Endothelial cell of umbilical vein (primary cell): Measurements from ENCODE around the gene CACNG8. TPM values are rescaled to one million over a fixed set of nuclear protein-coding genes. Genes with fewer than 3 reads are reported as not detected.

ENCODE experiments used
- BruUV-seq: library from RNA; stranded (reverse); fragments of 400-500 nt; replicated peaks from 2 replicates; lab custom pipeline; 2021; lab: Mats Ljungman, UMichigan
- CTCF ChIA-PET: fragments of 300-600, 350-600 bp; sonication (Branson Sonifier 250); formaldehyde crosslinking; loops from one replicate; lab custom pipeline; 2021; ENCODE audit warnings: antibody characterized with exemption, inconsistent platforms; lab: Charles Lee
- POLR2A ChIA-PET: fragments of 300-600, 350-600 bp; sonication (Branson Sonifier 250); formaldehyde crosslinking; loops from one replicate; lab custom pipeline; 2021; ENCODE audit warnings: antibody characterized with exemption, inconsistent platforms; lab: Charles Lee
- DNase-seq: peaks from one replicate; pipeline ENCODE4 v3.0.0-alpha.2; 2011; ENCODE audit warnings: low read depth, low spot score
- FAIRE-seq: peaks from 2 replicates; lab custom pipeline; 2011; peaks lifted over from hg19 to GRCh38; lab: Jason Lieb, UNC
- H2AFZ ChIP-seq: 2 replicates; pipeline ENCODE4 v1.6.0; 2012; ENCODE audit warnings: low read depth, low read length, control low read depth, inconsistent platforms
- H3K27ac ChIP-seq: 2 replicates; pipeline ENCODE4 v1.5.1; 2011; ENCODE audit warnings: low read depth, mild to moderate bottlenecking, control low read depth, low read length, moderate library complexity; ENCODE audit not compliant: insufficient read depth
- H3K27me3 ChIP-seq, 2 experiments: 2 replicates each; pipeline versions ENCODE4 v1.6.0 to v1.6.1; 2011; ENCODE audit warnings: low read length in 2 of 2, mixed read lengths in 1 of 2; ENCODE audit not compliant: control insufficient read depth in 2 of 2, insufficient read depth in 2 of 2
- H3K36me3 ChIP-seq, 2 experiments: 2 replicates in 1 of 2; 3 replicates in 1 of 2; pipeline ENCODE4 v1.5.1; 2011; ENCODE audit warnings: low read length in 2 of 2, mild to moderate bottlenecking in 1 of 2, moderate library complexity in 1 of 2; ENCODE audit not compliant: control insufficient read depth in 2 of 2, insufficient read depth in 2 of 2; ENCODE audit errors: extremely low read depth in 1 of 2
- H3K4me1 ChIP-seq: 3 replicates; pipeline ENCODE4 v1.5.1; 2011; ENCODE audit warnings: mild to moderate bottlenecking, low read length; ENCODE audit not compliant: control insufficient read depth, insufficient read depth; ENCODE audit errors: extremely low read depth
- H3K4me2 ChIP-seq: 2 replicates; pipeline ENCODE4 v1.6.1; 2011; ENCODE audit warnings: low read length, control low read depth, mixed read lengths; ENCODE audit not compliant: insufficient read depth
- H3K4me3 ChIP-seq, 3 experiments: fragments of 200-600 bp in 1 of 3; sonication (generic), shearing (Covaris generic) in 1 of 3; replicated peaks in 1 of 3; 2 replicates each; pipeline ENCODE4 v1.5.1; 2011 to 2016; ENCODE audit warnings: control low read depth in 3 of 3, low read length in 3 of 3, mild to moderate bottlenecking in 2 of 3, inconsistent platforms in 1 of 3, low read depth in 1 of 3, moderate library complexity in 1 of 3; ENCODE audit not compliant: insufficient read depth in 1 of 3
- H3K79me2 ChIP-seq: 2 replicates; pipeline ENCODE4 v1.6.0; 2012; ENCODE audit warnings: low read length, inconsistent platforms; ENCODE audit not compliant: control insufficient read depth, insufficient read depth
- H3K9ac ChIP-seq: replicated peaks from 2 replicates; pipeline ENCODE3; 2011; ENCODE audit warnings: low read length, control low read depth; ENCODE audit not compliant: insufficient read depth; ENCODE audit errors: extremely low read depth
- H3K9me1 ChIP-seq: replicated peaks from 3 replicates; pipeline ENCODE4 v1.6.0; 2011; ENCODE audit warnings: mild to moderate bottlenecking, low read length; ENCODE audit not compliant: control insufficient read depth, insufficient read depth; ENCODE audit errors: extremely low read depth
- H3K9me3 ChIP-seq: replicated peaks from 2 replicates; pipeline ENCODE4 v1.5.1; 2012; ENCODE audit warnings: low read length, inconsistent platforms; ENCODE audit not compliant: control insufficient read depth, insufficient read depth
- H4K20me1 ChIP-seq: replicated peaks from 2 replicates; pipeline ENCODE3; 2011; ENCODE audit warnings: mild to moderate bottlenecking, low read length; ENCODE audit not compliant: control insufficient read depth, insufficient read depth; ENCODE audit errors: extremely low read depth
- EZH2 ChIP-seq: IDR thresholded peaks from 2 replicates; pipeline ENCODE4 v1.6.1; 2012; ENCODE audit warnings: borderline replicate concordance, low read depth, mild to moderate bottlenecking, moderate library complexity, low read length, inconsistent platforms; ENCODE audit not compliant: severe bottlenecking
- FOS ChIP-seq: IDR thresholded peaks from 2 replicates; pipeline ENCODE4 v1.6.1; 2011; ENCODE audit warnings: mild to moderate bottlenecking, low read length, moderate library complexity, borderline replicate concordance; ENCODE audit not compliant: insufficient read depth
- GATA2 ChIP-seq: IDR thresholded peaks from 2 replicates; pipeline ENCODE4 v1.7.0; 2011; ENCODE audit warnings: low read depth, mild to moderate bottlenecking, moderate library complexity, mixed read lengths, low read length; ENCODE audit not compliant: insufficient read length, insufficient read depth
- JUN ChIP-seq: IDR thresholded peaks from 2 replicates; pipeline ENCODE4 v1.6.1; 2011; ENCODE audit warnings: borderline replicate concordance, low read depth; ENCODE audit not compliant: insufficient read length, insufficient read depth
- MAX ChIP-seq: IDR thresholded peaks from 2 replicates; pipeline ENCODE4 v1.6.1; 2011; ENCODE audit not compliant: insufficient read depth, insufficient read length
- MYC ChIP-seq: IDR thresholded peaks from one replicate; pipeline ENCODE4 v1.6.1; 2011; ENCODE audit warnings: mild to moderate bottlenecking, low read depth, low read length
- POLR2A ChIP-seq: IDR thresholded peaks from 2 replicates; pipeline ENCODE4 v1.6.1; 2012; ENCODE audit warnings: low read depth, mild to moderate bottlenecking, control low read depth, low read length
- POLR2AphosphoS5 ChIP-seq: IDR thresholded peaks from 2 replicates; pipeline ENCODE4 v1.6.1; 2012; ENCODE audit warnings: low read depth, mild to moderate bottlenecking, control low read depth, low read length, moderate library complexity; ENCODE audit not compliant: insufficient read depth
- dilution Hi-C: fragments of 300-500 bp; cut with MboI; formaldehyde crosslinking; loops from one replicate; pipeline ENCODE4 v1.15.0; 2019; ENCODE audit warnings: low sequenced_read_pairs; ENCODE audit not compliant: extremely low pct_ligation_motif_present
- intact Hi-C: fragments of 100-400 bp; cut with micrococcal nuclease; formaldehyde crosslinking; loops from one replicate; pipeline ENCODE4 v1.10.0; 2022
- polyA plus RNA-seq, 4 experiments: library from polyadenylated mRNA; depleted of rRNA in 3 of 4; stranded (reverse) in 3 of 4; unstranded in 1 of 4; fragments of >200 nt; gene quantifications; 2 replicates each; pipeline versions ENCODE4 v1.2.1 to v1.2.3, GENCODE V29; 2011 to 2012; ENCODE audit warnings: missing spikeins in 1 of 4
- total RNA-seq: library from RNA; stranded (reverse); gene quantifications from 2 replicates; pipeline ENCODE4 v1.2.3, GENCODE V29; 2021
- TF ChIP-seq, protein P1 (sequence below), 2 donors: IDR thresholded peaks; 1 replicate in 1 of 2; 2 replicates in 1 of 2; pipeline ENCODE4 v1.5.1; 2011; ENCODE audit warnings: low read length in 2 of 2, mild to moderate bottlenecking in 2 of 2, moderate library complexity in 2 of 2, control low read depth in 1 of 2, inconsistent platforms in 1 of 2, low read depth in 1 of 2; ENCODE audit not compliant: insufficient read depth in 1 of 2; ENCODE audit errors: extremely low read depth in 1 of 2

The CACNG8 gene
- total and polyA plus RNA-seq, 2 donors (not counting 3 experiments of a cell fraction or from before 2014, with no cell fraction given), result 0.18 to 1.7 TPM

- no peak for FAIRE-seq
- no peaks in the 10 kb centered on the region for H3K79me2 ChIP-seq
- H3K27ac ChIP-seq, result no peak overlapping the region
- H3K27me3 ChIP-seq, result peaks cover 3 to 9% of the 10 kb centered on the region in 2 experiments
- no peaks in the 10 kb centered on the region for H3K9me3 ChIP-seq
- H3K9me1 ChIP-seq, result no peaks in the 10 kb centered on the region
- H3K4me2 ChIP-seq, result no peak overlapping the region
- no peak overlapping the region for H3K9ac ChIP-seq
- no peaks in the 10 kb centered on the region for H4K20me1 ChIP-seq
- TF ChIP-seq FOS (no peak), POLR2A (no peak), GATA2 (no peak), JUN (no peak), POLR2AphosphoS5 (no peak), MYC (no peak), EZH2 (no peak), MAX (no peak)
- TF ChIP-seq, protein P1, sequence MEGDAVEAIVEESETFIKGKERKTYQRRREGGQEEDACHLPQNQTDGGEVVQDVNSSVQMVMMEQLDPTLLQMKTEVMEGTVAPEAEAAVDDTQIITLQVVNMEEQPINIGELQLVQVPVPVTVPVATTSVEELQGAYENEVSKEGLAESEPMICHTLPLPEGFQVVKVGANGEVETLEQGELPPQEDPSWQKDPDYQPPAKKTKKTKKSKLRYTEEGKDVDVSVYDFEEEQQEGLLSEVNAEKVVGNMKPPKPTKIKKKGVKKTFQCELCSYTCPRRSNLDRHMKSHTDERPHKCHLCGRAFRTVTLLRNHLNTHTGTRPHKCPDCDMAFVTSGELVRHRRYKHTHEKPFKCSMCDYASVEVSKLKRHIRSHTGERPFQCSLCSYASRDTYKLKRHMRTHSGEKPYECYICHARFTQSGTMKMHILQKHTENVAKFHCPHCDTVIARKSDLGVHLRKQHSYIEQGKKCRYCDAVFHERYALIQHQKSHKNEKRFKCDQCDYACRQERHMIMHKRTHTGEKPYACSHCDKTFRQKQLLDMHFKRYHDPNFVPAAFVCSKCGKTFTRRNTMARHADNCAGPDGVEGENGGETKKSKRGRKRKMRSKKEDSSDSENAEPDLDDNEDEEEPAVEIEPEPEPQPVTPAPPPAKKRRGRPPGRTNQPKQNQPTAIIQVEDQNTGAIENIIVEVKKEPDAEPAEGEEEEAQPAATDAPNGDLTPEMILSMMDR (IDR thresholded peaks at IDR 0.05; ENCODE audit: extremely low read depth in 1 of 2, insufficient read depth in 1 of 2, low read depth in 1 of 2, low read length in 2 of 2), result no peak
- dilution Hi-C loops, result no loop called here
- BruUV-seq, result no TSS peak
- no peak overlapping the region for H3K4me3 ChIP-seq
- H3K36me3 ChIP-seq, result no peaks in the 10 kb centered on the region
- intact Hi-C loops, result no loop called here
- no peaks in the 10 kb centered on the region for H3K4me1 ChIP-seq
- POLR2A ChIA-PET, result no interaction called here
- CTCF ChIA-PET, result no interaction called here
- DNase-seq, result no peak
- H2AFZ ChIP-seq, result no peak overlapping the region
These were observed 6.6 kb downstream of the CACNG8 start for GRCh38 chr19:53969366-53969765.
